HPDE6-E6E7 (cell line): Measurements from ENCODE around the gene ST8SIA2.

Source experiments
- DNase-seq: peaks from one replicate; pipeline ENCODE4 v3.0.0; 2011; ENCODE audit warnings: missing footprints; ENCODE audit errors: extremely low spot score

ST8SIA2 gene

GRCh38 chr15:92395098-92395635 lies 1.5 kb downstream of the ST8SIA2 start:
- DNase-seq = no peak

GRCh38 chr15:92399271-92399950 lies 5.7 kb downstream of the ST8SIA2 start:
- DNase-seq = no peak

DNA sequence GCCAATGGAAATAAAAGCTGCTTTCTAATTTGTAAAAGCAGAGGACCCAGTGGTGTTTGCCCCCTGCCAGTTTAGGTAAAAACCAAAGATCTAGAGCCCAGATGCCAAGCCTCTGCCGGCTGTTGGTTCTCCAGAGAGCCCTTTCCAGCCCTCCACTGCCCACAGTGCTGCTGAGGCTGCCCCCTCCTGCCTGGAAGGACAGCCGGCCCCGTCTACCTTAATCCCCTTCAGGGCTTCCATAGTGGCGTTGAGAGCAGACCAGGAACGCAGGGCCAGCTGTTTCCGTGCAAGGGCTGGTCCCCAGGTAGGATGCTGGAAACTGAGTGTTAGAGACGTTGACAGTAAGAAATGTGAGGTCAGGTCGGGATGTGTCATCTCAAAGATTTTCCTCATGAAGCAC lies 6.9 kb downstream of the ST8SIA2 start:
- no peak for DNase-seq

DNA sequence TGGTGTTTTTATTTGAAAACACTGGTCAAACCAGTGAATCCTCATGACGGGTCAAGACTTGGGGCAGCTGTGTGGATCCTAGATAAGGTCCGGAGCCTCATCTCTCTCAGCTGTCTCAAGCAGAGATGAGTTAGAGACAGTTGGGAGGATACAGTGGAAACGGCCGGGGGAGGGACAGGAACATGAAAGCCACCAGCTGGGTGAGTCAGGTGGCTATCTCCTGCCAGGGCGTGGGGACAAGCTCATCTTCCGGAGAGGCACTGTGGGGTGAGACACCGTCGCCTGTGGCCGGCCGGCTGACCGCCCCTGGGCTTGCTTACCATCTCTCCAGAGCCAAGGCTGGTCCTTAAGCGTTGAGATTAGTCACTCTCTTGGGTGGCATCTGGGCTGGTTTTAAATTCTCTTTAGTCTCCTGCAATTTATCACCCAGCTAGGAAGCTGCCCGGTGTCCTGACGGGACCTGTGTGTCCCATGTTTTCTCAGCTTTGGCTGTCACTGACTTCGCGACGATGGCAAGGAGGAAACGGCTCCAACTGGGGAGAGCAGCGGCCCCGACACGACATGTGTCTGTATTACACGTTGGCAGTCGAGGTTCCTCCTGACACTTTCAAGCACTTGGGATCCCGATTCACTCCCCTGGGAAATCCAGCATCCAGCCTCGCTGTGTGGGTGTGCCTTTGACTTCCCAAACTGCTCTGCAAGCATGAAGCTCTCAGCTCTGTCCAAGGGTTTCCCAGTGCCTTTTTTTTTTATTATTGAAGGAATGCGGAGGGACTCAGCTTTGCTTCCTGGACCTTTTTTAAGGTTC lies 7.5 kb downstream of the ST8SIA2 start:
- no peak for DNase-seq

DNA sequence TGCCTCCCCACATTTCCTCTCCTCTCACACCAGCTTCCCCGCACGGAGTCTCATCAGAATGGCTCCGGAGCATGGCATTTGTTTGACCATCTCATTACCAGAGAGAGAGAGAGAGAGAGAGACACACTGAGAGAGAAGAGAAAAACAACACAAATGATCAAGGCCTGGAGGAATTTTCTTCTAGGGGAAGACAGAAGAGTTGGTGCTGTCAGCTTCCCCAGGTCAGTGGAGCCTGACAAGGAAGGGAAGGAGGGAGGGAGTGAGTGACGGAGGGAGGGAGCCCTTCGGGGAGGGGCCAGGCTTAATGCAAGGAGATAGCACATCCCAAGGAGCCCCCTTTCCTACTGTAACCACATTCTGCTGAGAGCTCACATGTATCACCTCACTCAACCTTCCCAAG lies 9.1 kb downstream of the ST8SIA2 start:
- DNase-seq = no peak

DNA sequence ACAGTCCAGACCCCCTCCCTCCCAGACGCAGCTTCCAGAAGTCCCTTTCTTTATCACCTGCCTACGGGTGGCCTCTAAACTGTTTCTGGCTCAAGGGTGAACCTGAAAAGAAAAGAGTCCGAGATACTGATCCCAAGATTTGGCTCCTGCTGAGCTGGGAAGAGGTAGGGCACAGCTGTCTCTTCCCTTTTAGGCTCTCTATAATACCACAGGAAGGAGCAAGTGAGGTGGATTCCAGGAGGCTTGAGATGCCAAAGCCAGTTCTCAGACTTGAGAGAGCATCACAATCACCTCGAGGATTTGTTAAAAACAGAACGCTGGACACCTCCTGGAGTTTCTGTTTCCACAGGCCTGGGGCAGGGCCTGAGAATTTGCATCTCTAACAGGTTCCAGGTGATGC lies 12.3 kb downstream of the ST8SIA2 start:
- DNase-seq = no peak

DNA sequence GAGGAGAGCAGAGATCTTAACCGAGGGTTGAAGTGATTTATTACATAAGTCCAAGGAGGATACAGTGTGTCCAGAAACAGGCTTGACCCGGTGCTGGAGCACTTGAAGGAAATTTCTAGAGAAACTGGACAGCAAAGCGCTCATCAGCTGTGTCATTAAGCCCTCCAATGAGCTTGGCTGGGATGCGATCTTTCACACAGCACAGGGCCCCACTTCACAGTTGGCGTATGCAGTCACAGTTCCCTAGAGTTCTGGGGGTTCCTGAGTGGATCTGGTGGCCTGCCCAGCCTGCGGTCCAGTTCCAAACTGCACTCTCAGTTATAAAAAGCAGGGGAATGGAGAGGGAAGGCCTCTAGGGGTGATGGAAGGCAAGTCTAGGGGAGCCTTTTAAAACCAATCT lies 13.6 kb downstream of the ST8SIA2 start:
- DNase-seq = no peak

DNA sequence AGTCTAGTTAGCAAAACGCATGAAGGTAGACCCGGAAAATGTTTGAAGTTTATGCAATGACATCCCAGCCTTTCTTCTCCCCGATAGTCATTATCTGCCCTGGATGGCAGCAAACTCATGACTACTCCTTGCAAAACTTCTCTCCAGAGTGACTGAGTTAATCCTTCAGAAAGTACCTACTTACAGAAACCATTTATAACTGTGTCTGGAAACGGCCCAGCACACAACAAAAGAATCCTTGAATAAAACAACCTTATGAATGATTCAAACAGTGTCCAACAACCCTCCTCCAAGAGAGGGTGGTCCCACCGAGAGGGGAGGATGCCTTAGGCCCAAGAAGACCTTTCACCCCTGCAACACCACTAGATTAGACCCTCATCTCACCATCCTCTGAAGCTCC lies 14.2 kb downstream of the ST8SIA2 start:
- no peak for DNase-seq

GRCh38 chr15:92409006-92409405 lies 15.3 kb downstream of the ST8SIA2 start:
- no peak for DNase-seq

DNA sequence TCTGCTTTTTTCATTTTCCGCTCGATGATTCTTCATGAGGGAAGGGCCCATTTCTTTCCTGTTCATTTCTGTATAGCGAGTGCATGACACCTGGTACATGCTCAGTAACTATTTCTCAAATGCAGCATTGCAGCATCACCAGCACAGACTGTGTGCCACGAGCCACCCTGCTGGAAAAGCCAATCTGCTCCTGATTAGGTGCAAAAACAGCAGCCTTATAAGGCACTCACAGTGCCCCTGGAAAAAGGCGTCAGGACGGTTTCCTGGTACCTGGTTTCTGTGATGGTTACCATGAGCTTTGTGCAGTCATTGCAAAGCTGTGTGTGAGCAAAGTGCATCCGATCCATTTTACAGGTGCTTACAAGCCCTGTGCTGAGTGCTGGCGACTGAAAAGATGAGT lies 15.8 kb downstream of the ST8SIA2 start:
- no peak for DNase-seq

DNA sequence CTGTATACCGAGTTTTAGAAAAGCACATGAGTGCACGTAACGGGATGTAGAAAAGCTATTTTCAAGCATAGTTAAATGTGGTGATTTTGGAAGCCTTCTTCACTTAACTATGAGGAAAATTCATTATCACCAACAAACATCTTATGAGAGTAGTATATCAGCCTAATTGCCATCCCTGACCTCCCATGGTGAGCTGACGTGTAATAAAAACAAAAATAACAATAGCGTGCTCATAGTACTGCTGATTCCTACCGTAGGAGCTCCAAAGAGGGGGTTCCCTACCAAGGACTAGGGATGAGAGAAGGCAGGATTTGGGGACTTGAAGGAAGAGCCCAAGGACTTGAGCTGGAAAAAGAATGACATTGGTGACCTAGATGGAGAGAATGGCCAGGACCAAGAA lies 16.9 kb downstream of the ST8SIA2 start:
- DNase-seq = no peak

GRCh38 chr15:92411256-92411655 lies 17.6 kb downstream of the ST8SIA2 start:
- DNase-seq = no peak

DNA sequence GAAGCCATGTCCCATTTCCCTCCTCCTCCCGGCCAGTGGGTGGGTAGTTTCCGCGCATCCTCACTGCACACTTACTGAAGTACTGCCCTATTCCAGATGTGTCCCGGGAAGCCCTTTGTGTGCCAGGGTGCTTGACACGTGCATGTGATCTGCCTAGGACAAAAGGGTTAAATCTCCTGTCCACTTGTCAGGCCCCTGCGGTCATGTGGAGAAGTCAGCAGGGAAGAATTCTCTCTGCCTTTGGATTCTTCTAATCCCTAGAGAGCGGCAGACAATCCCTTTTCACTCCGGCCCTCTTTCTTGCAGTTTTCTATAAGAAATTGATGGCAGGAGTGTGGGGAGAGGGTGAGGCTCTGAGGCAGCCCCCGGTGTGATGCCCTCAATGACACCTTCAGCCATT lies 19.8 kb downstream of the ST8SIA2 start:
- DNase-seq = no peak

DNA sequence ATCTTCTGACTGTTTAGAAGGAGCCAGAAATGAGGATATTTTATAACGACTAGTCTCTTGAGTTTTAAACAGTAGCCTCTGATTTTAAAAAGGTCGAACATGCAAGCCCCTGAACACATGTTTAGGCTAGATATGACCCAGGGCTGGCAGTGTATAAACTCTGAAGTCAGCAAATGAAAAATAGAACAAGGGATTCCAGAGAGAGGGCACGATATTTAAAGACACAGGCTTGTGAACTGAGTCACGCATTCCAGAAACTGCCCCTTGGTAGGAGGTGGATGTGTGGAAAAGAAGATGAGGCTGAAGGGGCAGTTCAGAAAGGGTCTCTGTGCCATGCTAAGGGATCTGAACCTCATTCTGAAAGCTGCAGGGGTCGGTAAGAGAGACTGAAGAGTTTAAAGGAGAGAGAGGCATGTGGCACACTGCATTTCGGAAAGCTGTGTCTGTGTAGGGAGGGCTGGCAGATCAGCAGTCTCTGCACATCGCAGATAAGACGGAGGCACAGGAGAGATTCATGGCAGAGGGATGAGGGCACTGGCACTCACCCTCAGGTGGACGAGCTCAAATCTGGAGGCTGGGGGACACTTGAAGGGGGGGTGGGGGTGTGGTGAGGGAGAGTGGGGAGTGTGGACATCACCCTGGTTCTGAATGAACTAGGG lies 22.1 kb downstream of the ST8SIA2 start:
- DNase-seq = no peak

GRCh38 chr15:92416557-92416956 lies 22.9 kb downstream of the ST8SIA2 start:
- no peak for DNase-seq

- no peak for DNase-seq
Observed at GRCh38 chr15:92417716-92418115, 24.0 kb downstream of the ST8SIA2 start.

DNA sequence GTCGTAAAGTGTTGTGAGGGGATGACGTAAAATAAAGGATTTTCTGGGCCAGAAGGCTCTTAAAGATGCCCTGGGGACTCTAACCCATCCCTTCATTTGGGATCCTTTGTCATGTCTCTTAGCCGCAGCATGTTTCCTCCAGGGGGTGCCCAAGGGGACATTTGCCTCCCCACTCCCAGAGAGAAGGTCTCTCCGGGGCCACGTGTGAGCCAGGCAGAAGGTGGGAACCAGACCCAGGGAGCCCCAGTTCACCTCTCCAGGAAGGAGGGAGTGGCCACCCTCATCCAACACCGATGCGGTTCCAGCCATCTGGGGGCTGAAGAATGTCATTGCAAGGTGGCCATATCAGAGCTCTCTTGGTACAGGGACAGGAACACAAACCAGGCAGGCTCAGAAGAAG lies 25.2 kb downstream of the ST8SIA2 start:
- DNase-seq = no peak

GRCh38 chr15:92421976-92422375 lies 28.3 kb downstream of the ST8SIA2 start:
- DNase-seq = no peak

DNA sequence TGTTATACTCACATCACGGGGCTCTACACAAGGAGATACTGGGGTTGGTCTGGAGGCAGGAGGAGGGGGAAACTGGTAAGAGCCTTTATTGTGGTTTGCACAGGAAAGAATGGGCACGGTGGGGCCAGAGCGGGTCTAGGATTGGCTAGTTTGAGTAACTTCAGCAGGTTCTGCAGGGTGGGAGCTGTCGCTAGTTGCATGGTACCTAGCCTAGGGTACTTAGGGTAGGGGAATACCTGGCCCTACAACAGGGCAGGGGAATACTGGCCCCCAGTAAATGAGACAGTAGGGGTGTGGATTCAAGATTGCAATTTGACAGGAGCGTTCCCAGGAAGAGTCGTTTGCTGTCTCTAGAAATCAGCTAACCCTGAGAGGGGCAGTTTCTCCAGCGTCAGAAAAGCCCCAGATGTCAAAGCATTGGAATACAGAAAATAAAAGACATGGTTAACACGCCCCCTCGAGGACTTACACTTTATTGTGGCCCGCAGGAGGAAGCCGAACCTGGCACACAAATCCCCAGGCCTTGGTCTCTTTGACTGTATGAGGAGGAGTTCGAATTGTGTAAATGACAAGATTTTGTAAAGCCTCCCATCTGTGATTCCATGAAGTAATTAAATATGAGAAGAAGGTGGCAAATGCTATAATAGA lies 32.0 kb downstream of the ST8SIA2 start:
- no peak for DNase-seq

- no peak for DNase-seq
Observed at GRCh38 chr15:92429378-92430068, 35.8 kb downstream of the ST8SIA2 start.

DNA sequence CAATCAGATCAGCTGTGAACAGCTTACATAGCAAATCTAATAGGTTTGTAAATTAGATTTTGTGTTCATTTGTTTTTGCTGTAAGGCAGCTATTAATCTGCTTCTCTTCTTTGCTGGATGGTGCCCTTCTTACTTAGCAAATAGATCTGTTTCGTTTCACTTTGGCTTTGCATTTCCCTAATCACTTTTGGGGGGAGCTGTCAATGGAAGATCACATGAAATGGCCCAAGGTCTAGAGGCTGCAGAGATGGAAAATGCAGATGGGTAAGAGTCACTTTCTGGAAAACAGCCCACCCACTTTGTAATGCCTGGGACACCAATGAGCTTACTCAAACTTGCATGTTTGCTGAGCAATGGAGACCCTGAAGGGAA lies 36.4 kb downstream of the ST8SIA2 start:
- DNase-seq = no peak

- DNase-seq = no peak
Observed at GRCh38 chr15:92435145-92435544, 41.5 kb downstream of the ST8SIA2 start.
